ENCODE results near the gene CDHR5.

CDHR5 gene

DNA sequence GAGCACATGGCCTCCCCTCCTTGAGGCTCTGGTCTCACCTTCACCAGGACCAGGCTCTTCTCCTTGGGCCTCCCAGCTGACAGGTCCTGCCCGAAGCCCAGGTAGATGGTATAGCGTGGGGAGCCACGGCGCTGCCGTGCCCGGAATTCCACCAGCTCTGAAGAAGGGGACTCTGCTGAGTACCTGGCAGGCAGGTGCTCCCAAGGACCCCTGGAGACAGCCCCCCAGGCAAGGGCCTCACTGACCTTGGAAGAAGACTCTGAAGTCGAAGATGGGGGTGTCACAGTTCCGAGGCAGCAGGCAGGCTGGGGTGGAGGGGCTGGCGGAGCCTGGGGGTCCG lies 11.8 kb downstream of the CDHR5 start:
- H2AFZ ChIP-seq (ENCODE audit: low read depth, low read length) = no peak overlapping the region
- H3K4me1 ChIP-seq (ENCODE audit: insufficient read depth, low read length) = peaks cover 35% of the 10 kb centered on the region
- H3K79me2 ChIP-seq (ENCODE audit: insufficient read depth, low read length) = peaks cover 17% of the 10 kb centered on the region
- ATAC-seq (ENCODE audit: insufficient read depth, low read depth) (no peak), DNase-seq (no peak)
- no peaks in the 10 kb centered on the region for H3K27me3 ChIP-seq (ENCODE audit: insufficient read depth, low read length, poor library complexity)
- no peak overlapping the region for H3K4me2 ChIP-seq (ENCODE audit: insufficient read depth, low read length)
- no peak overlapping the region for H3K9ac ChIP-seq (ENCODE audit: low read depth, low read length)
- H3K36me3 ChIP-seq (ENCODE audit: insufficient read depth, low read length) = peaks cover 67% of the 10 kb centered on the region
- no peaks in the 10 kb centered on the region for H3K9me3 ChIP-seq (ENCODE audit: insufficient read depth, low read length, severe bottlenecking)
- no peak overlapping the region for H3K4me3 ChIP-seq (ENCODE audit: low read depth in 1 of 2, low read length in 2 of 2)
- peaks cover 64% of the 10 kb centered on the region for H4K20me1 ChIP-seq (ENCODE audit: insufficient read depth, low read length)
- TF ChIP-seq CTCF (IDR thresholded peaks at IDR 0.05; ENCODE audit: borderline replicate concordance, extremely low read depth, low read length, poor library complexity, severe bottlenecking) (no peak), EZH2 (IDR thresholded peaks at IDR 0.05; ENCODE audit: borderline replicate concordance, low read depth, low read length, severe bottlenecking) (no peak)
- no peak overlapping the region for H3K27ac ChIP-seq (ENCODE audit: low read length)

GRCh38 chr11:612201-612960 lies 12.4 kb downstream of the CDHR5 start:
- no peak for ATAC-seq (ENCODE audit: insufficient read depth, low read depth)
- TF ChIP-seq CTCF (IDR thresholded peaks at IDR 0.05; ENCODE audit: borderline replicate concordance, extremely low read depth, low read length, poor library complexity, severe bottlenecking) (peak; percentile 51), EZH2 (IDR thresholded peaks at IDR 0.05; ENCODE audit: borderline replicate concordance, low read depth, low read length, severe bottlenecking) (no peak)
- peaks cover 69% of the 10 kb centered on the region for H3K36me3 ChIP-seq (ENCODE audit: insufficient read depth, low read length)

GRCh38 chr11:611001-611996 lies 13.5 kb downstream of the CDHR5 start:
- Histone ChIP-seq H3K4me3 (ENCODE audit: low read depth in 1 of 2, low read length in 2 of 2) (no peak overlapping the region), H2AFZ (ENCODE audit: low read depth, low read length) (no peak overlapping the region), H3K9me3 (ENCODE audit: insufficient read depth, low read length, severe bottlenecking) (no peaks in the 10 kb centered on the region), H3K36me3 (ENCODE audit: insufficient read depth, low read length) (peaks cover 80% of the 10 kb centered on the region), H3K4me1 (ENCODE audit: insufficient read depth, low read length) (peaks cover 29% of the 10 kb centered on the region), H4K20me1 (ENCODE audit: insufficient read depth, low read length) (peaks cover 69% of the 10 kb centered on the region), H3K9ac (ENCODE audit: low read depth, low read length) (no peak overlapping the region), H3K79me2 (ENCODE audit: insufficient read depth, low read length) (peaks cover 12% of the 10 kb centered on the region), H3K27ac (ENCODE audit: low read length) (no peak overlapping the region), H3K4me2 (ENCODE audit: insufficient read depth, low read length) (no peak overlapping the region), H3K27me3 (ENCODE audit: insufficient read depth, low read length, poor library complexity) (no peaks in the 10 kb centered on the region)
- no peak for TF ChIP-seq EZH2 (IDR thresholded peaks at IDR 0.05; ENCODE audit: borderline replicate concordance, low read depth, low read length, severe bottlenecking)
- no peak for TF ChIP-seq CTCF (IDR thresholded peaks at IDR 0.05; ENCODE audit: borderline replicate concordance, extremely low read depth, low read length, poor library complexity, severe bottlenecking)
- ATAC-seq (ENCODE audit: insufficient read depth, low read depth) (no peak), DNase-seq (no peak)

More at GRCh38 chr11:612201-612960, 12.4 kb downstream of the CDHR5 start:
- Histone ChIP-seq H3K79me2 (ENCODE audit: insufficient read depth, low read length) (peaks cover 17% of the 10 kb centered on the region), H3K27me3 (ENCODE audit: insufficient read depth, low read length, poor library complexity) (no peaks in the 10 kb centered on the region), H3K27ac (ENCODE audit: low read length) (no peak overlapping the region), H2AFZ (ENCODE audit: low read depth, low read length) (no peak overlapping the region), H3K9ac (ENCODE audit: low read depth, low read length) (no peak overlapping the region), H3K4me1 (ENCODE audit: insufficient read depth, low read length) (peaks cover 35% of the 10 kb centered on the region), H4K20me1 (ENCODE audit: insufficient read depth, low read length) (peaks cover 64% of the 10 kb centered on the region), H3K4me3 (ENCODE audit: low read depth in 1 of 2, low read length in 2 of 2) (no peak overlapping the region), H3K9me3 (ENCODE audit: insufficient read depth, low read length, severe bottlenecking) (no peaks in the 10 kb centered on the region), H3K4me2 (ENCODE audit: insufficient read depth, low read length) (no peak overlapping the region)
- peak; percentile 35 for DNase-seq
